GM19395 (cell line): ENCODE data around the gene SRD5A2.

ENCODE experiments used
- ATAC-seq: cut with Tn5 transposase; IDR thresholded peaks from one replicate; pipeline ENCODE4 v1.9.1; 2021; ENCODE audit warnings: mild to moderate bottlenecking, moderate library complexity; ENCODE audit not compliant: unreplicated experiment

Gene SRD5A2

GRCh38 chr2:31474296-31474695 is 106.4 kb downstream of the SRD5A2 start:
- ATAC-seq = no peak
